Measurements from ENCODE around the gene ZBTB25.

The ZBTB25 gene

GRCh38 chr14:64475585-64476273, 27.9 kb downstream of the ZBTB25 start:
- no peak for DNase-seq

- no peak for DNase-seq
Measured at GRCh38 chr14:64474698-64475097, 28.9 kb downstream of the ZBTB25 start.

GRCh38 chr14:64474041-64474440, 29.6 kb downstream of the ZBTB25 start:
- DNase-seq = no peak

GRCh38 chr14:64468451-64468850, 35.2 kb downstream of the ZBTB25 start:
- no peak for DNase-seq

GRCh38 chr14:64467566-64467965, 36.1 kb downstream of the ZBTB25 start:
- DNase-seq = no peak

- DNase-seq = no peak
Measured at GRCh38 chr14:64467101-64467500, 36.5 kb downstream of the ZBTB25 start.

GRCh38 chr14:64465831-64466554, 37.6 kb downstream of the ZBTB25 start:
- no peak for DNase-seq

GRCh38 chr14:64465191-64465822, 38.3 kb downstream of the ZBTB25 start, which contains the start of gene AKAP5:
AKAP5 (plus strand) TSS chr14:64465499; CDS start chr14:64468395, 2,896 bp downstream.
- peak; percentile 77 for DNase-seq

GRCh38 chr14:64464651-64465050, 39.0 kb downstream of the ZBTB25 start:
- DNase-seq = no peak

- DNase-seq = no peak
Measured at GRCh38 chr14:64463873-64464272, 39.8 kb downstream of the ZBTB25 start.

- DNase-seq = no peak
Measured at GRCh38 chr14:64463195-64463594, 40.4 kb downstream of the ZBTB25 start.

- no peak for DNase-seq
Measured at GRCh38 chr14:64461221-64461620, 42.4 kb downstream of the ZBTB25 start.

- DNase-seq = no peak
Measured at GRCh38 chr14:64459405-64460136, 44.1 kb downstream of the ZBTB25 start.

GRCh38 chr14:64454671-64455070, 49.0 kb downstream of the ZBTB25 start:
- no peak for DNase-seq

GRCh38 chr14:64450255-64450654, 53.4 kb downstream of the ZBTB25 start:
- DNase-seq = no peak

- no peak for DNase-seq
Measured at GRCh38 chr14:64447876-64448670, 55.6 kb downstream of the ZBTB25 start.

- DNase-seq = no peak
Measured at GRCh38 chr14:64444984-64445845, 58.4 kb downstream of the ZBTB25 start.

GRCh38 chr14:64444140-64444539, 59.5 kb downstream of the ZBTB25 start:
- no peak for DNase-seq

- no peak for DNase-seq
Measured at GRCh38 chr14:64442300-64442988, 61.2 kb downstream of the ZBTB25 start.

GRCh38 chr14:64440494-64440893, 63.1 kb downstream of the ZBTB25 start:
- DNase-seq = no peak

GRCh38 chr14:64439141-64439540, 64.5 kb downstream of the ZBTB25 start:
- no peak for DNase-seq

Measured in left hindlimb (tissue), 1 donor.